Astrocyte (in vitro differentiated cells and primary cell): ENCODE data around the gene GPC5.

Experiments used
- EZH2 ChIP-seq: IDR thresholded peaks from 2 replicates; pipeline ENCODE4 v1.6.1; 2012; ENCODE audit warnings: mild to moderate bottlenecking, low read length, inconsistent platforms; ENCODE audit not compliant: insufficient read depth
- TF ChIP-seq, protein P1 (sequence below): IDR thresholded peaks from 2 replicates; pipeline ENCODE4 v1.5.1; 2011; ENCODE audit warnings: low read depth, mild to moderate bottlenecking, inconsistent platforms, low read length, moderate library complexity; ENCODE audit not compliant: insufficient read depth

DNA sequence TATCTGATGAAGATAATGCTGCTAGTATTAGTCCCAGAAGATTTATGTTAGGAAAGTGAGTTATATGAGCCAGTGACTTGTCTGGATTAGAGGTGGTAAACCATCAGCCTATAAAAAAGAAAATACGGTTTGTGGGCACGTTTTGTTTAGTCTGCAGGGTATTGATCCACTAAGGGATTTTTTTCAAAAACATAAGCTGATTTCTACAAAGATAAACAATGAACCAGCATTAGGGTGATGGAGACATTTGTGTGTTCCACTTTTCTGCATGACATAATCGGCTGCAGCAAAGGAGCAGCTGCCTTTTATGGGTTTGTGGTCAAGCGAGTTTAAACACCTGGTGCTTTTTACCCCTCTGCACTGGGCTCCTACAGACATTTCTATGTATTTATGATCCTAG lies 991.8 kb downstream of the GPC5 start:
- TF ChIP-seq, protein P1, sequence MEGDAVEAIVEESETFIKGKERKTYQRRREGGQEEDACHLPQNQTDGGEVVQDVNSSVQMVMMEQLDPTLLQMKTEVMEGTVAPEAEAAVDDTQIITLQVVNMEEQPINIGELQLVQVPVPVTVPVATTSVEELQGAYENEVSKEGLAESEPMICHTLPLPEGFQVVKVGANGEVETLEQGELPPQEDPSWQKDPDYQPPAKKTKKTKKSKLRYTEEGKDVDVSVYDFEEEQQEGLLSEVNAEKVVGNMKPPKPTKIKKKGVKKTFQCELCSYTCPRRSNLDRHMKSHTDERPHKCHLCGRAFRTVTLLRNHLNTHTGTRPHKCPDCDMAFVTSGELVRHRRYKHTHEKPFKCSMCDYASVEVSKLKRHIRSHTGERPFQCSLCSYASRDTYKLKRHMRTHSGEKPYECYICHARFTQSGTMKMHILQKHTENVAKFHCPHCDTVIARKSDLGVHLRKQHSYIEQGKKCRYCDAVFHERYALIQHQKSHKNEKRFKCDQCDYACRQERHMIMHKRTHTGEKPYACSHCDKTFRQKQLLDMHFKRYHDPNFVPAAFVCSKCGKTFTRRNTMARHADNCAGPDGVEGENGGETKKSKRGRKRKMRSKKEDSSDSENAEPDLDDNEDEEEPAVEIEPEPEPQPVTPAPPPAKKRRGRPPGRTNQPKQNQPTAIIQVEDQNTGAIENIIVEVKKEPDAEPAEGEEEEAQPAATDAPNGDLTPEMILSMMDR, result no peak
- no peak for TF ChIP-seq EZH2
